ENCODE measurements around the gene HSD17B2.
A peak's percentile ranks its signal among the peaks of the same experiment; 100 is the strongest.

Gene HSD17B2

GRCh38 chr16:82081264-82081663 lies 46.2 kb downstream of the HSD17B2 start:
- no peak for TF ChIP-seq CTCF (IDR thresholded peaks at IDR 0.05; ENCODE audit: low read depth, low read length)
- H3K4me3 ChIP-seq (replicated peaks in 1 of 2; ENCODE audit: low read depth in 2 of 2, low read length in 2 of 2): no peak overlapping the region
- DNase-seq (ENCODE audit: low read depth in 2 of 2): no peak

GRCh38 chr16:82082097-82082496 lies 47.0 kb downstream of the HSD17B2 start:
- no peak overlapping the region for H3K4me3 ChIP-seq (replicated peaks in 1 of 2; ENCODE audit: low read depth in 2 of 2, low read length in 2 of 2)
- TF ChIP-seq CTCF (IDR thresholded peaks at IDR 0.05; ENCODE audit: low read depth, low read length): no peak
- DNase-seq (ENCODE audit: low read depth in 2 of 2): no peak

- no peak for TF ChIP-seq CTCF (IDR thresholded peaks at IDR 0.05; ENCODE audit: low read depth, low read length)
- peak in 1 of 2 donors; percentile 35 for DNase-seq (ENCODE audit: low read depth in 2 of 2)
Measured at GRCh38 chr16:82082543-82083244, 47.6 kb downstream of the HSD17B2 start.

GRCh38 chr16:82083710-82084353 lies 48.8 kb downstream of the HSD17B2 start:
- TF ChIP-seq CTCF (IDR thresholded peaks at IDR 0.05; ENCODE audit: low read depth, low read length): no peak
- no peak overlapping the region for H3K4me3 ChIP-seq (replicated peaks in 1 of 2; ENCODE audit: low read depth in 2 of 2, low read length in 2 of 2)
- no peak for DNase-seq (ENCODE audit: low read depth in 2 of 2)

More at GRCh38 chr16:82082543-82083244, 47.6 kb downstream of the HSD17B2 start:
- H3K4me3 ChIP-seq (replicated peaks in 1 of 2; ENCODE audit: low read depth in 2 of 2, low read length in 2 of 2): no peak overlapping the region

- TF ChIP-seq CTCF (IDR thresholded peaks at IDR 0.05; ENCODE audit: low read depth, low read length): no peak
Measured at GRCh38 chr16:82085011-82085779, 50.1 kb downstream of the HSD17B2 start.

GRCh38 chr16:82088483-82088882 lies 53.4 kb downstream of the HSD17B2 start:
- no peak overlapping the region for H3K4me3 ChIP-seq (replicated peaks in 1 of 2; ENCODE audit: low read depth in 2 of 2, low read length in 2 of 2)
- TF ChIP-seq CTCF (IDR thresholded peaks at IDR 0.05; ENCODE audit: low read depth, low read length): no peak
- no peak for DNase-seq (ENCODE audit: low read depth in 2 of 2)

More at GRCh38 chr16:82085011-82085779, 50.1 kb downstream of the HSD17B2 start:
- no peak for DNase-seq (ENCODE audit: low read depth in 2 of 2)
- no peak overlapping the region for H3K4me3 ChIP-seq (replicated peaks in 1 of 2; ENCODE audit: low read depth in 2 of 2, low read length in 2 of 2)

Measured in cardiac fibroblast (primary cell).